OCI-LY7 (cell line): ENCODE results near the gene FRMD1. TPM values are rescaled to one million over a fixed set of nuclear protein-coding genes. Genes with fewer than 3 reads are reported as not detected.

Source experiments
- BruUV-seq: library from RNA; stranded (reverse); fragments of 400-500 nt; replicated peaks from 2 replicates; lab custom pipeline; 2021; lab: Mats Ljungman, UMichigan
- CTCF ChIA-PET: fragments of 300-600 bp; sonication (Branson Sonifier 250); formaldehyde crosslinking; loops from one replicate; lab custom pipeline; 2022; ENCODE audit warnings: antibody characterized with exemption; ENCODE audit not compliant: unreplicated experiment; lab: Charles Lee
- POLR2A ChIA-PET: fragments of 300-600 bp; sonication (Branson Sonifier 250); formaldehyde crosslinking; loops from one replicate; lab custom pipeline; 2022; ENCODE audit warnings: antibody characterized with exemption; lab: Charles Lee
- DNase-seq: peaks from one replicate; pipeline ENCODE4 v3.0.0-alpha.2; 2015; ENCODE audit warnings: low spot score
- H2AFZ ChIP-seq: fragments of 200-600 bp; sonication (generic), shearing (Covaris generic); 2 replicates; pipeline ENCODE4 v1.6.1; 2014; ENCODE audit warnings: mild to moderate bottlenecking, antibody characterized with exemption, low read length, moderate library complexity
- H3K27ac ChIP-seq: fragments of 200-600 bp; sonication (generic); 2 replicates; pipeline ENCODE4 v1.5.1; 2014; ENCODE audit warnings: mixed run types, low read depth, mild to moderate bottlenecking, moderate library complexity, low read length, inconsistent platforms; ENCODE audit not compliant: poor library complexity, severe bottlenecking
- H3K36me3 ChIP-seq: fragments of 200-600 bp; sonication (generic); 2 replicates; pipeline ENCODE4 v1.6.1; 2014; ENCODE audit warnings: mild to moderate bottlenecking, antibody characterized with exemption, low read length, moderate library complexity, mixed read lengths; ENCODE audit not compliant: insufficient read depth
- H3K4me1 ChIP-seq: fragments of 200-600 bp; sonication (generic); 2 replicates; pipeline ENCODE4 v1.5.1; 2014; ENCODE audit warnings: mild to moderate bottlenecking, low read length; ENCODE audit not compliant: insufficient read depth, poor library complexity, severe bottlenecking
- H3K4me2 ChIP-seq: fragments of 200-600 bp; sonication (generic); 2 replicates; pipeline ENCODE4 v1.6.1; 2014; ENCODE audit warnings: mild to moderate bottlenecking, low read length
- H3K4me3 ChIP-seq: fragments of 200-600 bp; sonication (generic); 2 replicates; pipeline ENCODE4 v1.5.1; 2014; ENCODE audit warnings: mild to moderate bottlenecking, low read depth, low read length; ENCODE audit not compliant: poor library complexity, severe bottlenecking
- H3K79me2 ChIP-seq: fragments of 200-600 bp; sonication (generic); 2 replicates; pipeline ENCODE4 v1.6.1; 2016; ENCODE audit warnings: low read depth, mild to moderate bottlenecking, low read length, moderate library complexity, mixed read lengths; ENCODE audit not compliant: insufficient read depth
- H3K9me2 ChIP-seq: fragments of 200-600 bp; sonication (generic); 2 replicates; pipeline ENCODE4 v1.6.1; 2016; ENCODE audit warnings: mild to moderate bottlenecking, low read length, mixed read lengths; ENCODE audit not compliant: insufficient read depth
- H3K9me3 ChIP-seq: fragments of 200-600 bp; sonication (generic); 2 replicates; pipeline ENCODE4 v1.6.1; 2014; ENCODE audit warnings: mild to moderate bottlenecking, mixed run types, low read length, mixed read lengths
- H4K20me1 ChIP-seq: fragments of 200-600 bp; sonication (generic); 2 replicates; pipeline ENCODE4 v1.6.1; 2014; ENCODE audit warnings: mild to moderate bottlenecking, antibody characterized with exemption, low read length, moderate library complexity, mixed read lengths; ENCODE audit not compliant: insufficient read depth
- EZH2phosphoT487 ChIP-seq: fragments of 200-600 bp; sonication (generic); IDR thresholded peaks from 2 replicates; pipeline ENCODE4 v1.6.1; 2018; ENCODE audit warnings: low read depth, borderline replicate concordance, mild to moderate bottlenecking, mixed run types, antibody characterized with exemption, low read length, moderate library complexity, mixed read lengths
- intact Hi-C: fragments of 100-400 bp; cut with micrococcal nuclease; formaldehyde crosslinking; loops from one replicate; pipeline ENCODE4 v1.10.0; 2022; ENCODE audit not compliant: unreplicated experiment
- total RNA-seq, 2 experiments: library from RNA; depleted of rRNA in 1 of 2; stranded (reverse); fragments of >200 nt in 1 of 2; shearing (Covaris generic) in 1 of 2; gene quantifications; 2 replicates each; pipeline ENCODE4 v1.2.3, GENCODE V29; 2014 to 2022
- TF ChIP-seq, protein P1 (sequence below): fragments of 200-600 bp; sonication (generic); conservative IDR thresholded peaks from 2 replicates; pipeline ENCODE4 v1.5.1; 2014; ENCODE audit warnings: mild to moderate bottlenecking, antibody characterized with exemption, low read length, moderate library complexity, mixed read lengths

Gene FRMD1
- total RNA-seq, 2 experiments from 2014 or later, result not detected

DNA sequence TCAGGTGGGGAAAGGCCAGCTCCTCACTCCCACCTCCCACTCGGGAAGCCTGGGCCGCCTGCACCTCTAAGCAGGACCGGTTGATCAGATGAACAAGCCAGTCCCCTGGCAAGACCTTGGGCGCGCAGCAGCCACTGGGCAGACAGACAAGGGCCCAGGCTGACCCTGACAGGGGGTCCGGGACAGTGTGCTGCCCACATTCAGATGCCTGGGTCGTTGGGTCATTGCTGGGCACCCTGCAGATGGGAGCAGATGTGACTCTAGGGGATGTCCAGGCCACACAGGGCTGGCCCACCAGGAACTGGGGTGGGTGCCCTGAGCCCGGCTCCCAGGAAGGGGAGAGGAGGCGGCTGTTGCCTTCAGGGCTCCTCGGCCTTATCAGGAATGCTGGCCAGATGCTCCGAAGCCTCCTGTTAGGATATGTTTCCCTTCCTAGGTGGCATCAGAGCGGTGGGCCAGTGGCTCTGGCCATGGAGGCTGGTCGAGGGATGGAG lies 17.3 kb upstream of the FRMD1 start:
- H3K9me2 ChIP-seq, result no peaks in the 10 kb centered on the region
- TF ChIP-seq, protein P1, sequence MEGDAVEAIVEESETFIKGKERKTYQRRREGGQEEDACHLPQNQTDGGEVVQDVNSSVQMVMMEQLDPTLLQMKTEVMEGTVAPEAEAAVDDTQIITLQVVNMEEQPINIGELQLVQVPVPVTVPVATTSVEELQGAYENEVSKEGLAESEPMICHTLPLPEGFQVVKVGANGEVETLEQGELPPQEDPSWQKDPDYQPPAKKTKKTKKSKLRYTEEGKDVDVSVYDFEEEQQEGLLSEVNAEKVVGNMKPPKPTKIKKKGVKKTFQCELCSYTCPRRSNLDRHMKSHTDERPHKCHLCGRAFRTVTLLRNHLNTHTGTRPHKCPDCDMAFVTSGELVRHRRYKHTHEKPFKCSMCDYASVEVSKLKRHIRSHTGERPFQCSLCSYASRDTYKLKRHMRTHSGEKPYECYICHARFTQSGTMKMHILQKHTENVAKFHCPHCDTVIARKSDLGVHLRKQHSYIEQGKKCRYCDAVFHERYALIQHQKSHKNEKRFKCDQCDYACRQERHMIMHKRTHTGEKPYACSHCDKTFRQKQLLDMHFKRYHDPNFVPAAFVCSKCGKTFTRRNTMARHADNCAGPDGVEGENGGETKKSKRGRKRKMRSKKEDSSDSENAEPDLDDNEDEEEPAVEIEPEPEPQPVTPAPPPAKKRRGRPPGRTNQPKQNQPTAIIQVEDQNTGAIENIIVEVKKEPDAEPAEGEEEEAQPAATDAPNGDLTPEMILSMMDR, result no peak
- TF ChIP-seq EZH2phosphoT487, result no peak
- no peak for DNase-seq
- H3K9me3 ChIP-seq, result no peaks in the 10 kb centered on the region
- no peaks in the 10 kb centered on the region for H3K4me1 ChIP-seq
- no peak overlapping the region for H3K27ac ChIP-seq
- no peak overlapping the region for H3K4me3 ChIP-seq
- no peak overlapping the region for H3K4me2 ChIP-seq
- ChIA-PET POLR2A (no interaction called here), CTCF (no interaction called here)
- H4K20me1 ChIP-seq, result no peaks in the 10 kb centered on the region
- H2AFZ ChIP-seq, result no peak overlapping the region
- intact Hi-C loops, result no loop called here
- H3K79me2 ChIP-seq, result no peaks in the 10 kb centered on the region
- no peaks in the 10 kb centered on the region for H3K36me3 ChIP-seq
- no TSS peak for BruUV-seq

DNA sequence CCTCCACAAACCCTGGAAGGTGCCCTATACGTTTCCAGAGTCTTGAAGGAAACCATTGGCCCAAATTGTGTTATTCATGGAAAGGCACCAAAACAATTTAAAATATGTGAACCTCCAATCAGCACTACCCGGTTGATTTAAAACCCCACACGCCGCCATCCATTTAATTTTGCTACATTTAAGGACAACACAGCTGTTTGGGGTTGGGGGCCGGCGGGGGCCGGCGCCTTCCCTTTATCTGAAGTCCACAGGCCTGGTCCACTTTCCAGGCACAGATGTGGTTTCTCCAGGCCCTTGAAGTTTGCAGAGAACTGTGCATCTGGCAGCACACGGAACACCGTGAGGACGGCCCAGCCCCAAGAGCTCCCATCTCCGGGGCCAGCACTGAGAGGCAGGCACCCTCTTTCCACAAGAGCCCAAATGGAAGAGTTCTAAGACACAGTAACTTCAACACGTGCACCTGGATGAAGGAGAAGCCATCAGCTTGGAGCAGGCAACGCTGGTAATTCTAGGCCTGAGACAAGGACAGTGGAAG lies 16.8 kb upstream of the FRMD1 start:
- intact Hi-C loops, result no loop called here
- Histone ChIP-seq H3K4me1 (no peaks in the 10 kb centered on the region), H3K27ac (no peak overlapping the region), H3K4me3 (no peak overlapping the region), H3K4me2 (no peak overlapping the region), H4K20me1 (no peaks in the 10 kb centered on the region), H2AFZ (no peak overlapping the region), H3K9me3 (no peaks in the 10 kb centered on the region), H3K79me2 (no peaks in the 10 kb centered on the region), H3K9me2 (no peaks in the 10 kb centered on the region), H3K36me3 (no peaks in the 10 kb centered on the region)
- TF ChIP-seq, protein P1, result no peak
- TF ChIP-seq EZH2phosphoT487, result no peak
- no TSS peak for BruUV-seq
- POLR2A ChIA-PET, result no interaction called here
- CTCF ChIA-PET, result no interaction called here
- DNase-seq, result no peak

DNA sequence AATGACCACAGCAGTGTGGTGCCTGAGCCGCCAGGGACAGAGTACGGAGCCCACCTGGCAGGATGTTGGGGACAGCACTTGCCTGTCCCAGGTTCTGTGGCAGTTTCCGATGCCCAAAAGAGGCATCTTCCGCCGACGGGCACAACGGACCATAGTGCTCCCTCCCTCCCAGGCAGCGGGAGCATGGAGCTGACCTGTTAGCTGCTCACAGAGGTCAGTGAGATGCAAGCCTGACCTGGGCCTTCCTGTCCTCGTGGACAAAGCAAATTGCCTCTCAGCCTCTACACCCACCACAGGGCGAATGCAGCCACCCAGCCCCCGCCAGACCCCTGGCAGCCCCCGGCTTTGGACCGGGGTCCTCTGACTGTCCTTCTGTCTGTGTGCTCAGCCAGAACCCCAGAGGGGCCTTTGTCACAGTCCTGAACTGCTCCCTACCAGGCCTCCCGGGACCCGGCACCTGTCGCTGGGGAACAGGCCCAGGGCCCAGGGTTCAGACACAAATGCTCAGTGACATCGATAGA lies 16.2 kb upstream of the FRMD1 start:
- BruUV-seq, result no TSS peak
- no peak overlapping the region for H3K4me3 ChIP-seq
- no peaks in the 10 kb centered on the region for H3K4me1 ChIP-seq
- TF ChIP-seq, protein P1, result no peak
- no peak for TF ChIP-seq EZH2phosphoT487
- no peaks in the 10 kb centered on the region for H4K20me1 ChIP-seq
- H2AFZ ChIP-seq, result no peak overlapping the region
- no peak for DNase-seq
- no peak overlapping the region for H3K4me2 ChIP-seq
- ChIA-PET CTCF (no interaction called here), POLR2A (no interaction called here)
- intact Hi-C loops, result no loop called here
- H3K79me2 ChIP-seq, result no peaks in the 10 kb centered on the region
- no peak overlapping the region for H3K27ac ChIP-seq
- no peaks in the 10 kb centered on the region for H3K36me3 ChIP-seq
- H3K9me2 ChIP-seq, result no peaks in the 10 kb centered on the region
- H3K9me3 ChIP-seq, result no peaks in the 10 kb centered on the region
